ENCODE results near the gene PMM1. TPM values are rescaled to one million over a fixed set of nuclear protein-coding genes. Genes with fewer than 3 reads are reported as not detected.
A peak's percentile ranks its signal among the peaks of the same experiment; 100 is the strongest.

Gene PMM1
- total and polyA plus RNA-seq, 2 experiments from 2014 or later, result 29.4 to 78.2 TPM

DNA sequence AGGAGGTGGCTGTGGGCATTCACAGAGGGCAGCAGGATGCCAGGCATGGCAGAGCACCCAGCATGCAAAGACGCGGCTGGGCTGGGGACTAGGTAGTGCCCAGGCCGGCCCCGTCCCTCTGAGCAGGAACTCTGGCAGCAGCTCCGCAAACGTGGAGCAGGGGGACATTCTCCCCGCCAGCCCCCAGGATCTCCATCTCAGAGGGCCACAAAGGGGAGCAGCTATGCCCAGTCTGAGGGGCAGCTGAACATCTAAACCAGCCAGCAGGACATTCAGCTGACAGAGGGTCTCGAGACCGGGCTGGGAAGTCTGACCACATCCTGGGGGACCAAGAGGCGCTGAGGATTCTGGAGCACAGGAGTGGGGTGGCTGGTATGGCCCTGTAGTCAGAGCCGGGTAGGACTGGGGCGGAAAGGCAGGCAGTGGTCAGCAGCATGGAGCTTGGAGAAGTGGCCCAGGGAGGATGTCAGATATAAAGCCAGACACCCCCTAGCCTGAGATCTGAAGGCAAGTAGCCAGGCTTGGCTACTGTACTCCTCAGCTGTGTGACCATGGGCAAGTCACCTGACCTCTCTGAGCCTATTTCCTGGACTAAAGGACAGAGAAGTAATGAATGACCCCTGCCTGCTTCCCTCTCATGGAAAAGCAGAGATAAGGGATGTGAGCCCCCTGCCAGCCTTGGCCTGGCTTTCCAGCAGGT, 10.2 kb downstream of the PMM1 start:
- Histone ChIP-seq H3K9me2 (ENCODE audit: insufficient read depth) (no peaks in the 10 kb centered on the region), H3K27me3 (replicated peaks; ENCODE audit: insufficient read depth) (no peaks in the 10 kb centered on the region), H3K4me2 (ENCODE audit: unreplicated experiment) (no peak overlapping the region), H3F3A (ENCODE audit: insufficient read depth) (no peaks in the 10 kb centered on the region), H3K4me1 (ENCODE audit: insufficient read depth) (no peaks in the 10 kb centered on the region), H3K27ac (no peak overlapping the region), H2AFZ (no peak overlapping the region), H3K79me2 (ENCODE audit: insufficient read depth) (peaks cover 1% of the 10 kb centered on the region), H3K9ac (no peak overlapping the region), H4K20me1 (ENCODE audit: insufficient read depth) (no peaks in the 10 kb centered on the region), H3K4me3 (no peak overlapping the region), H3K9me3 (ENCODE audit: low read depth) (no peaks in the 10 kb centered on the region), H3K36me3 (ENCODE audit: low read depth) (peaks cover 5% of the 10 kb centered on the region; the same call in 1 of the 2 replicates)
- no peak for DNase-seq
- no peak for TF ChIP-seq EZH2phosphoT487 (IDR thresholded peaks at IDR 0.05; ENCODE audit: insufficient read depth, low read depth)
- no peak for TF ChIP-seq EZH2 (IDR thresholded peaks at IDR 0.05; ENCODE audit: insufficient read depth, poor library complexity, severe bottlenecking)
- in situ Hi-C loops (cut with MboI), result no loop called here
- WGBS, 2 experiments (ENCODE audit: low coverage in 1 of 2, low lambda C conversion rate in 2 of 2, missing lambda C conversion rate in 2 of 2), result 93 to 96% methylated on average over 12 of the region's 12 CpGs

DNA sequence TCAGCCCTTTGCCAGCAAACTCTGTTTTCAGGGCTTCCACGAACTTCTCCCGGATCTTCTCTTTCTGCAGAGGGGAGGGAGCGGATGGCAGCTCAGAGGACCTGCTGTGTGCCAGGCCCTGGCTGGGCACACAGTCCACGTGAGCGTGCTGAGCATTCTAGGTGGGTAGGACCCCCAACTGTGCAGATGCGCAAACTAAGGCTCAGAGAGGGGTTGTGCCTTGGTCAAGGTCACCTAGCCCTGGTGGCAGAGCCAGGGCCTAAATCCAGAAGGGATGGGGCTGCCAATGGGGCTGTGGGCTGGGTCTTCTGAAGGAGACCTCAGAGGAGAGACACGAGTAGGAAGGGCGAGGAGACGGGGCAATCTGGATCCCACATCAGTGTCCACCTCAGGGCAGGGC, 10.8 kb downstream of the PMM1 start:
- Histone ChIP-seq H3K4me3 (no peak overlapping the region), H2AFZ (no peak overlapping the region), H4K20me1 (ENCODE audit: insufficient read depth) (no peaks in the 10 kb centered on the region), H3K79me2 (ENCODE audit: insufficient read depth) (no peaks in the 10 kb centered on the region; the same call in 1 of the 2 replicates), H3K27me3 (replicated peaks; ENCODE audit: insufficient read depth) (no peaks in the 10 kb centered on the region), H3K9me3 (ENCODE audit: low read depth) (no peaks in the 10 kb centered on the region), H3K9me2 (ENCODE audit: insufficient read depth) (no peaks in the 10 kb centered on the region), H3K4me2 (ENCODE audit: unreplicated experiment) (no peak overlapping the region), H3K36me3 (ENCODE audit: low read depth) (peaks cover 4% of the 10 kb centered on the region; the same call in 1 of the 2 replicates), H3K27ac (no peak overlapping the region), H3K4me1 (ENCODE audit: insufficient read depth) (no peaks in the 10 kb centered on the region), H3F3A (ENCODE audit: insufficient read depth) (no peaks in the 10 kb centered on the region), H3K9ac (no peak overlapping the region)
- DNase-seq, result no peak
- WGBS, 2 experiments (ENCODE audit: low coverage in 1 of 2, low lambda C conversion rate in 2 of 2, missing lambda C conversion rate in 2 of 2), result 97 to 98% methylated on average over 9 of the region's 9 CpGs
- in situ Hi-C loops (cut with MboI), result no loop called here
- TF ChIP-seq EZH2phosphoT487 (IDR thresholded peaks at IDR 0.05; ENCODE audit: insufficient read depth, low read depth), result no peak
- no peak for TF ChIP-seq EZH2 (IDR thresholded peaks at IDR 0.05; ENCODE audit: insufficient read depth, poor library complexity, severe bottlenecking)

DNA sequence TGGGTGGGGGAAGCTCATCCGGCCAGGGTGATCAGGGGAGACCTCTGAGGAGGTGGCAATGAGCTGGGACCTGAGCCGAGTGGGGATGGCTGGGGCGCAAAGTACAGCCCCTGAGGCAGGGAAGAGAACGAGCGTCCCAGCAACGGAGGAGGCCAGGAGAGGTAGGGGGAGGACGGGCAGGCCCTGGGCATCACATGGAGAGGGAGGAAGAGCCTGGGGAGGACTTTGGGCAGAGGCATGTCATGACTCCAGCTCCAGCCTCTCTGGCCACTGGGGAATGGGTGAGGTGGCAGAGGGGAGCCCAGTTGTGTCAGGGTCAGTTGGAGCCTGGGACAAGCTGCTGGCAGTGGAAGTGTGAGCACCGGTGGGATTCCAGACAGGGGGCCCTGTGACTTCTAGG, 11.5 kb downstream of the PMM1 start:
- Histone ChIP-seq H3K9ac (no peak overlapping the region), H3K79me2 (ENCODE audit: insufficient read depth) (no peaks in the 10 kb centered on the region), H3K36me3 (ENCODE audit: low read depth) (no peaks in the 10 kb centered on the region; the same call in 1 of the 2 replicates), H3K27me3 (replicated peaks; ENCODE audit: insufficient read depth) (no peaks in the 10 kb centered on the region), H3K4me1 (ENCODE audit: insufficient read depth) (no peaks in the 10 kb centered on the region), H4K20me1 (ENCODE audit: insufficient read depth) (no peaks in the 10 kb centered on the region), H3K9me3 (ENCODE audit: low read depth) (no peaks in the 10 kb centered on the region), H3K9me2 (ENCODE audit: insufficient read depth) (no peaks in the 10 kb centered on the region), H2AFZ (no peak overlapping the region), H3F3A (ENCODE audit: insufficient read depth) (no peaks in the 10 kb centered on the region), H3K4me3 (no peak overlapping the region), H3K4me2 (ENCODE audit: unreplicated experiment) (no peak overlapping the region), H3K27ac (no peak overlapping the region)
- DNase-seq, result no peak
- in situ Hi-C loops (cut with MboI), result no loop called here
- 84 to 89% methylated on average over 8 of the region's 8 CpGs for WGBS, 2 experiments (ENCODE audit: low coverage in 1 of 2, low lambda C conversion rate in 2 of 2, missing lambda C conversion rate in 2 of 2)
- no peak for TF ChIP-seq EZH2phosphoT487 (IDR thresholded peaks at IDR 0.05; ENCODE audit: insufficient read depth, low read depth)
- TF ChIP-seq EZH2 (IDR thresholded peaks at IDR 0.05; ENCODE audit: insufficient read depth, poor library complexity, severe bottlenecking), result no peak

DNA sequence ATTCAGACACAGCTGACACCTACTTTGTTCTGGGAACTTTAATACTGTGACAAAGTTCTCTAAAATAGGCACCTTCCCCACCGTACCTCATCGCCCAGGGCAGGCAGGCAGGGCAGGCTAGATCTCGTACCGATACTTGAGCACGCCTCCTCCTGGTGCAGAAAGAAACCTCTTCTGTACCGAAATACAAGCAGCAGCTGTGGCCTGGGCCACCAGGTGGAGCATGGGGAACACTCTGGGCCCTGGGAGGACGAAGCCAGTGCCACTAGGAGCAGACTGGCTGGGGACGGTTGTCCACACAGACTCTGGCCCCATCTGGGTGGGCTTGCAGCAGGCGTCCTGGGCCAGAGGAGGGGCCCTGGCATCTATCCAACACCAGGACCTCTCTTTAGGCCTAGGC, 12.8 kb downstream of the PMM1 start:
- no peaks in the 10 kb centered on the region for H4K20me1 ChIP-seq (ENCODE audit: insufficient read depth)
- in situ Hi-C loops (cut with MboI), result no loop called here
- H3K9ac ChIP-seq, result no peak overlapping the region
- no peak for TF ChIP-seq EZH2phosphoT487 (IDR thresholded peaks at IDR 0.05; ENCODE audit: insufficient read depth, low read depth)
- TF ChIP-seq EZH2 (IDR thresholded peaks at IDR 0.05; ENCODE audit: insufficient read depth, poor library complexity, severe bottlenecking), result no peak
- no peaks in the 10 kb centered on the region for H3K4me1 ChIP-seq (ENCODE audit: insufficient read depth)
- H3K4me2 ChIP-seq (ENCODE audit: unreplicated experiment), result no peak overlapping the region
- no peaks in the 10 kb centered on the region; the same call in 1 of the 2 replicates for H3K36me3 ChIP-seq (ENCODE audit: low read depth)
- no peaks in the 10 kb centered on the region for H3K27me3 ChIP-seq (replicated peaks; ENCODE audit: insufficient read depth)
- peak; percentile 62 for DNase-seq
- no peak overlapping the region for H3K27ac ChIP-seq
- H3K79me2 ChIP-seq (ENCODE audit: insufficient read depth), result no peaks in the 10 kb centered on the region
- no peak overlapping the region for H2AFZ ChIP-seq
- H3F3A ChIP-seq (ENCODE audit: insufficient read depth), result no peaks in the 10 kb centered on the region
- no peaks in the 10 kb centered on the region for H3K9me3 ChIP-seq (ENCODE audit: low read depth)
- H3K9me2 ChIP-seq (ENCODE audit: insufficient read depth), result no peaks in the 10 kb centered on the region
- H3K4me3 ChIP-seq, result no peak overlapping the region
- 71 to 73% methylated on average over 9 of the region's 9 CpGs for WGBS, 2 experiments (ENCODE audit: low coverage in 1 of 2, low lambda C conversion rate in 2 of 2, missing lambda C conversion rate in 2 of 2)

Data from GM23248 (cell line).